GM23338 (cell line): ENCODE measurements around the gene KRTAP4-3. TPM values are rescaled to one million over a fixed set of nuclear protein-coding genes. Genes with fewer than 3 reads are reported as not detected.

Source experiments
- ATAC-seq: fragments of 200-7000 bp; cut with Tn5 transposase; 3 replicates; pipeline ENCODE4 v1.9.1; 2020
- DNase-seq: peaks from one replicate; pipeline ENCODE4 v3.0.0-alpha.2; 2015; ENCODE audit warnings: low spot score
- H2AFZ ChIP-seq: fragments of 200-600 bp; sonication (generic); 2 replicates; pipeline ENCODE4 v1.8.0; 2016; ENCODE audit warnings: antibody characterized with exemption, mild to moderate bottlenecking, moderate library complexity
- H3F3A ChIP-seq: fragments of 200-600 bp; sonication (generic); replicated peaks from 2 replicates; pipeline ENCODE4 v1.8.0; 2017; ENCODE audit warnings: antibody characterized with exemption, mixed run types, low read depth
- H3K27ac ChIP-seq: fragments of 200-600 bp; sonication (generic); 2 replicates; pipeline ENCODE4 v1.6.1; 2016; ENCODE audit warnings: low read depth
- H3K27me3 ChIP-seq: fragments of 200-600 bp; sonication (generic); 2 replicates; pipeline ENCODE4 v1.8.0; 2016; ENCODE audit warnings: mild to moderate bottlenecking, mixed run types, moderate library complexity; ENCODE audit not compliant: insufficient read depth
- H3K36me3 ChIP-seq: fragments of 200-600 bp; sonication (generic); 2 replicates; pipeline ENCODE4 v1.8.0; 2016; ENCODE audit warnings: mild to moderate bottlenecking; ENCODE audit not compliant: insufficient read depth
- H3K4me1 ChIP-seq: fragments of 200-600 bp; sonication (generic); 2 replicates; pipeline ENCODE4 v1.8.0; 2016; ENCODE audit warnings: mild to moderate bottlenecking, moderate library complexity; ENCODE audit not compliant: insufficient read depth
- H3K4me2 ChIP-seq: fragments of 200-600 bp; sonication (generic); 2 replicates; pipeline ENCODE4 v1.7.1; 2017; ENCODE audit warnings: mixed run types
- H3K4me3 ChIP-seq: fragments of 200-600 bp; sonication (generic); 2 replicates; pipeline ENCODE4 v1.6.1; 2016; ENCODE audit warnings: mixed run types
- H3K79me2 ChIP-seq: fragments of 200-600 bp; sonication (generic); replicated peaks from 2 replicates; pipeline ENCODE4 v1.8.0; 2017; ENCODE audit warnings: mild to moderate bottlenecking; ENCODE audit not compliant: insufficient read depth
- H3K9me2 ChIP-seq: fragments of 200-600 bp; sonication (generic); 2 replicates; pipeline ENCODE4 v1.8.0; 2017; ENCODE audit not compliant: insufficient read depth
- H4K20me1 ChIP-seq: fragments of 200-600 bp; sonication (generic); replicated peaks from 2 replicates; pipeline ENCODE4 v1.8.0; 2017; ENCODE audit warnings: mild to moderate bottlenecking; ENCODE audit not compliant: insufficient read depth
- H3K27ac Mint-ChIP-seq: 2 replicates; pipeline ENCODE4 v1.8.0; 2020; ENCODE audit warnings: inconsistent platforms, mild to moderate bottlenecking, moderate library complexity, mixed read lengths
- H3K27me3 Mint-ChIP-seq: 3 replicates; pipeline ENCODE4 v1.8.0; 2022; ENCODE audit warnings: low read depth, mild to moderate bottlenecking, moderate library complexity, mixed read lengths, inconsistent platforms; ENCODE audit not compliant: insufficient read depth, poor library complexity
- H3K36me3 Mint-ChIP-seq: 3 replicates; pipeline ENCODE4 v1.8.0; 2021; ENCODE audit warnings: low read depth, mild to moderate bottlenecking, inconsistent platforms, moderate library complexity, mixed read lengths
- H3K4me1 Mint-ChIP-seq: 3 replicates; pipeline ENCODE4 v1.8.0; 2020; ENCODE audit warnings: mild to moderate bottlenecking, inconsistent platforms, mixed read lengths
- H3K4me3 Mint-ChIP-seq: 3 replicates; pipeline ENCODE4 v1.8.0; 2021; ENCODE audit warnings: moderate library complexity, mild to moderate bottlenecking, inconsistent platforms, mixed read lengths
- H3K9me3 Mint-ChIP-seq: 3 replicates; pipeline ENCODE4 v1.8.0; 2020; ENCODE audit warnings: moderate library complexity, mild to moderate bottlenecking, inconsistent platforms, mixed read lengths
- CREB1 ChIP-seq: fragments of 250-450 bp; sonication (Bioruptor Pico); IDR thresholded peaks from 2 replicates; pipeline ENCODE4 v1.5.0; 2020; ENCODE audit warnings: low read depth, mild to moderate bottlenecking, moderate library complexity
- EZH2 ChIP-seq: fragments of 200-600 bp; sonication (generic); IDR thresholded peaks from one replicate; pipeline ENCODE4 v1.8.0; 2017; ENCODE audit warnings: antibody characterized with exemption, mild to moderate bottlenecking, low read depth; ENCODE audit not compliant: unreplicated experiment
- EZH2phosphoT487 ChIP-seq: fragments of 200-600 bp; sonication (generic); IDR thresholded peaks from one replicate; pipeline ENCODE4 v1.8.1; 2018; ENCODE audit warnings: antibody characterized with exemption; ENCODE audit not compliant: unreplicated experiment
- JUNB ChIP-seq: IDR thresholded peaks from one replicate; pipeline ENCODE4 v1.6.1; 2016; ENCODE audit warnings: antibody characterized with exemption; ENCODE audit not compliant: unreplicated experiment
- POLR2AphosphoS5 ChIP-seq: IDR thresholded peaks from 2 replicates; pipeline ENCODE4 v1.6.1; 2016; ENCODE audit warnings: antibody characterized with exemption, low read depth
- ZNF114 ChIP-seq: fragments of 250-450 bp; sonication (Bioruptor Pico); IDR thresholded peaks from 2 replicates; pipeline ENCODE4 v1.5.0; 2020; ENCODE audit warnings: mild to moderate bottlenecking, moderate library complexity
- ZNF331 ChIP-seq: fragments of 250-450 bp; sonication (Bioruptor Pico); IDR thresholded peaks from 2 replicates; pipeline ENCODE4 v1.5.0; 2020; ENCODE audit warnings: low read depth, mild to moderate bottlenecking, moderate library complexity
- polyA plus RNA-seq: library from polyadenylated mRNA; unstranded; fragments of >200 nt; fragmentation: Nextera tagmentation; extraction: Ambion mirVana; gene quantifications from 2 replicates; pipeline ENCODE4 v1.2.1, GENCODE V29; 2016
- total RNA-seq: library from RNA; depleted of rRNA; stranded (reverse); fragments of >200 nt; shearing (Covaris generic); gene quantifications from 2 replicates; pipeline ENCODE4 v1.2.3, GENCODE V29; 2014
- TF ChIP-seq, protein P1 (sequence below): fragments of 250-450 bp; sonication (Bioruptor Pico); IDR thresholded peaks from 2 replicates; pipeline ENCODE4 v1.5.0; 2020; ENCODE audit warnings: mild to moderate bottlenecking, moderate library complexity
- TF ChIP-seq, protein P2 (sequence below): IDR thresholded peaks from 2 replicates; pipeline ENCODE4 v1.6.1; 2016; ENCODE audit warnings: antibody characterized with exemption

The KRTAP4-3 gene
- total and polyA plus RNA-seq, 2 experiments from 2014 or later: not detected

DNA sequence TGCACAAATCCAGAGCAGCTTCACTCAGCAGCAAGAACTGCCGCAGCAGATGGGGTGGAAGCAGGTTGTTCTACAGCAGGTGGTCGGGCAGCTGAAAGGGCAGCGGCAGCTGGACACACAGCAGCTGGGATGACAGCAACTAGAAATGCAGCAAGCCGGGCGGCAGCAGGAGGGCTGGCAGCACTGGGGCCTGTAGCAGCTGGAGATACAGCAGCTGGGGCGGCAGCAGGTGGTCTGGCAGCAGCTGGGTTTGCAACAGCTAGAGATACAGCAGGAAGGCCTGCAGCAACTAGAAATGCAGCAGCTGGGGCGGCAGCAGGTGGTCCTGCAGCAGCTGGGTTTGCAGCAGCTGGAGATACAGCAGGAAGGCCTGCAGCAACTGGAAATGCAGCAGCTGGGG is 460 bp downstream of the KRTAP4-3 start:
- H3K4me3 ChIP-seq: no peak overlapping the region
- Mint-ChIP-seq H3K36me3 (no peaks in the 10 kb centered on the region), H3K4me3 (no peak overlapping the region), H3K4me1 (peaks cover 2% of the 10 kb centered on the region; the same call in 1 of the 3 replicates), H3K9me3 (no peaks in the 10 kb centered on the region; the same call in 2 of the 3 replicates), H3K27ac (no peak overlapping the region), H3K27me3 (peaks cover 2% of the 10 kb centered on the region)
- H3K4me2 ChIP-seq: no peak overlapping the region
- H3F3A ChIP-seq: no peaks in the 10 kb centered on the region
- H4K20me1 ChIP-seq: no peaks in the 10 kb centered on the region
- no peaks in the 10 kb centered on the region for H3K9me2 ChIP-seq
- H3K36me3 ChIP-seq: no peaks in the 10 kb centered on the region
- DNase-seq (no peak), ATAC-seq (no peak)
- H3K4me1 ChIP-seq: no peaks in the 10 kb centered on the region
- H2AFZ ChIP-seq: no peak overlapping the region
- TF ChIP-seq CREB1 (CRISPR knock-in tag): no peak
- no peak for TF ChIP-seq POLR2AphosphoS5
- TF ChIP-seq, protein P1, sequence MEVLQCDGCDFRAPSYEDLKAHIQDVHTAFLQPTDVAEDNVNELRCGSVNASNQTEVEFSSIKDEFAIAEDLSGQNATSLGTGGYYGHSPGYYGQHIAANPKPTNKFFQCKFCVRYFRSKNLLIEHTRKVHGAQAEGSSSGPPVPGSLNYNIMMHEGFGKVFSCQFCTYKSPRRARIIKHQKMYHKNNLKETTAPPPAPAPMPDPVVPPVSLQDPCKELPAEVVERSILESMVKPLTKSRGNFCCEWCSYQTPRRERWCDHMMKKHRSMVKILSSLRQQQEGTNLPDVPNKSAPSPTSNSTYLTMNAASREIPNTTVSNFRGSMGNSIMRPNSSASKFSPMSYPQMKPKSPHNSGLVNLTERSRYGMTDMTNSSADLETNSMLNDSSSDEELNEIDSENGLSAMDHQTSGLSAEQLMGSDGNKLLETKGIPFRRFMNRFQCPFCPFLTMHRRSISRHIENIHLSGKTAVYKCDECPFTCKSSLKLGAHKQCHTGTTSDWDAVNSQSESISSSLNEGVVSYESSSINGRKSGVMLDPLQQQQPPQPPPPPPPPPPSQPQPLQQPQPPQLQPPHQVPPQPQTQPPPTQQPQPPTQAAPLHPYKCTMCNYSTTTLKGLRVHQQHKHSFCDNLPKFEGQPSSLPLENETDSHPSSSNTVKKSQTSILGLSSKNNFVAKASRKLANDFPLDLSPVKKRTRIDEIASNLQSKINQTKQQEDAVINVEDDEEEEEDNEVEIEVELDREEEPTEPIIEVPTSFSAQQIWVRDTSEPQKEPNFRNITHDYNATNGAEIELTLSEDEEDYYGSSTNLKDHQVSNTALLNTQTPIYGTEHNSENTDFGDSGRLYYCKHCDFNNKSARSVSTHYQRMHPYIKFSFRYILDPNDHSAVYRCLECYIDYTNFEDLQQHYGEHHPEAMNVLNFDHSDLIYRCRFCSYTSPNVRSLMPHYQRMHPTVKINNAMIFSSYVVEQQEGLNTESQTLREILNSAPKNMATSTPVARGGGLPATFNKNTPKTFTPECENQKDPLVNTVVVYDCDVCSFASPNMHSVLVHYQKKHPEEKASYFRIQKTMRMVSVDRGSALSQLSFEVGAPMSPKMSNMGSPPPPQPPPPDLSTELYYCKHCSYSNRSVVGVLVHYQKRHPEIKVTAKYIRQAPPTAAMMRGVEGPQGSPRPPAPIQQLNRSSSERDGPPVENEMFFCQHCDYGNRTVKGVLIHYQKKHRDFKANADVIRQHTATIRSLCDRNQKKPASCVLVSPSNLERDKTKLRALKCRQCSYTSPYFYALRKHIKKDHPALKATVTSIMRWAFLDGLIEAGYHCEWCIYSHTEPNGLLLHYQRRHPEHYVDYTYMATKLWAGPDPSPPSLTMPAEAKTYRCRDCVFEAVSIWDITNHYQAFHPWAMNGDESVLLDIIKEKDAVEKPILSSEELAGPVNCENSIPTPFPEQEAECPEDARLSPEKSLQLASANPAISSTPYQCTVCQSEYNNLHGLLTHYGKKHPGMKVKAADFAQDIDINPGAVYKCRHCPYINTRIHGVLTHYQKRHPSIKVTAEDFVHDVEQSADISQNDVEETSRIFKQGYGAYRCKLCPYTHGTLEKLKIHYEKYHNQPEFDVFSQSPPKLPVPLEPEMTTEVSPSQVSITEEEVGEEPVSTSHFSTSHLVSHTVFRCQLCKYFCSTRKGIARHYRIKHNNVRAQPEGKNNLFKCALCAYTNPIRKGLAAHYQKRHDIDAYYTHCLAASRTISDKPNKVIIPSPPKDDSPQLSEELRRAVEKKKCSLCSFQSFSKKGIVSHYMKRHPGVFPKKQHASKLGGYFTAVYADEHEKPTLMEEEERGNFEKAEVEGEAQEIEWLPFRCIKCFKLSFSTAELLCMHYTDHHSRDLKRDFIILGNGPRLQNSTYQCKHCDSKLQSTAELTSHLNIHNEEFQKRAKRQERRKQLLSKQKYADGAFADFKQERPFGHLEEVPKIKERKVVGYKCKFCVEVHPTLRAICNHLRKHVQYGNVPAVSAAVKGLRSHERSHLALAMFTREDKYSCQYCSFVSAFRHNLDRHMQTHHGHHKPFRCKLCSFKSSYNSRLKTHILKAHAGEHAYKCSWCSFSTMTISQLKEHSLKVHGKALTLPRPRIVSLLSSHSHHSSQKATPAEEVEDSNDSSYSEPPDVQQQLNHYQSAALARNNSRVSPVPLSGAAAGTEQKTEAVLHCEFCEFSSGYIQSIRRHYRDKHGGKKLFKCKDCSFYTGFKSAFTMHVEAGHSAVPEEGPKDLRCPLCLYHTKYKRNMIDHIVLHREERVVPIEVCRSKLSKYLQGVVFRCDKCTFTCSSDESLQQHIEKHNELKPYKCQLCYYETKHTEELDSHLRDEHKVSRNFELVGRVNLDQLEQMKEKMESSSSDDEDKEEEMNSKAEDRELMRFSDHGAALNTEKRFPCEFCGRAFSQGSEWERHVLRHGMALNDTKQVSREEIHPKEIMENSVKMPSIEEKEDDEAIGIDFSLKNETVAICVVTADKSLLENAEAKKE: no peak
- H3K27me3 ChIP-seq: no peaks in the 10 kb centered on the region
- H3K27ac ChIP-seq: no peak overlapping the region
- H3K79me2 ChIP-seq: no peaks in the 10 kb centered on the region

DNA sequence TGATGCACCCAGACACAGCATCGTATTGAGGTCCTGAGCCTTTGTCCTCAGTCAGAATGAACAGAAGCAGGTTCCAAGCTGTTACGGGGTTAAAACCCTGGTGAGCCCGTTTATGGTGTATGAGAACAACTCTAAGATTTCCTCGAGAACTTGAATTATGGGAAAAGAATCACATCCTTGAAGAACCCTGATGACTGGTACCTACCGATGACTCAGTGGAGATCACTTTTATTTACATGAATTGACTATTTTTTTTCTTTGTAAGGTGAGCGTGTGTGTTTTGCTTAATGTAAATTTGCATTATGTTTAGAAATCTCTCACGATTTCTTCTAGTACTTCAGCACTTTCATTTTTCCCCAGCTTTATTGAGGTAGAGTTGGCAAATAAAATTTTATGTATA is 4.2 kb downstream of the KRTAP4-3 start:
- no peaks in the 10 kb centered on the region for H3F3A ChIP-seq
- no peaks in the 10 kb centered on the region for H3K9me2 ChIP-seq
- Mint-ChIP-seq H3K36me3 (no peaks in the 10 kb centered on the region), H3K9me3 (no peaks in the 10 kb centered on the region; the same call in 2 of the 3 replicates), H3K4me3 (no peak overlapping the region), H3K27me3 (peaks cover 2% of the 10 kb centered on the region), H3K4me1 (peaks cover 5% of the 10 kb centered on the region; the same call in 2 of the 3 replicates), H3K27ac (no peak overlapping the region)
- no peaks in the 10 kb centered on the region for H3K4me1 ChIP-seq
- no peak overlapping the region for H3K4me3 ChIP-seq
- H3K27ac ChIP-seq: no peak overlapping the region
- no peaks in the 10 kb centered on the region for H4K20me1 ChIP-seq
- H3K79me2 ChIP-seq: no peaks in the 10 kb centered on the region
- no peaks in the 10 kb centered on the region for H3K36me3 ChIP-seq
- DNase-seq (no peak), ATAC-seq (no peak)
- no peaks in the 10 kb centered on the region for H3K27me3 ChIP-seq
- no peak overlapping the region for H3K4me2 ChIP-seq
- peak overlapping the region; percentile 70 for H2AFZ ChIP-seq
- TF ChIP-seq EZH2phosphoT487 (no peak), EZH2 (no peak), ZNF331 (CRISPR knock-in tag) (no peak), POLR2AphosphoS5 (no peak), ZNF114 (CRISPR knock-in tag) (no peak), JUNB (no peak)
- TF ChIP-seq, protein P2, sequence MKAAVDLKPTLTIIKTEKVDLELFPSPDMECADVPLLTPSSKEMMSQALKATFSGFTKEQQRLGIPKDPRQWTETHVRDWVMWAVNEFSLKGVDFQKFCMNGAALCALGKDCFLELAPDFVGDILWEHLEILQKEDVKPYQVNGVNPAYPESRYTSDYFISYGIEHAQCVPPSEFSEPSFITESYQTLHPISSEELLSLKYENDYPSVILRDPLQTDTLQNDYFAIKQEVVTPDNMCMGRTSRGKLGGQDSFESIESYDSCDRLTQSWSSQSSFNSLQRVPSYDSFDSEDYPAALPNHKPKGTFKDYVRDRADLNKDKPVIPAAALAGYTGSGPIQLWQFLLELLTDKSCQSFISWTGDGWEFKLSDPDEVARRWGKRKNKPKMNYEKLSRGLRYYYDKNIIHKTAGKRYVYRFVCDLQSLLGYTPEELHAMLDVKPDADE: no peak
